Measurements from ENCODE around the gene POLR1D.

Gene POLR1D, protein sequence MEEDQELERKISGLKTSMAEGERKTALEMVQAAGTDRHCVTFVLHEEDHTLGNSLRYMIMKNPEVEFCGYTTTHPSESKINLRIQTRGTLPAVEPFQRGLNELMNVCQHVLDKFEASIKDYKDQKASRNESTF

DNA sequence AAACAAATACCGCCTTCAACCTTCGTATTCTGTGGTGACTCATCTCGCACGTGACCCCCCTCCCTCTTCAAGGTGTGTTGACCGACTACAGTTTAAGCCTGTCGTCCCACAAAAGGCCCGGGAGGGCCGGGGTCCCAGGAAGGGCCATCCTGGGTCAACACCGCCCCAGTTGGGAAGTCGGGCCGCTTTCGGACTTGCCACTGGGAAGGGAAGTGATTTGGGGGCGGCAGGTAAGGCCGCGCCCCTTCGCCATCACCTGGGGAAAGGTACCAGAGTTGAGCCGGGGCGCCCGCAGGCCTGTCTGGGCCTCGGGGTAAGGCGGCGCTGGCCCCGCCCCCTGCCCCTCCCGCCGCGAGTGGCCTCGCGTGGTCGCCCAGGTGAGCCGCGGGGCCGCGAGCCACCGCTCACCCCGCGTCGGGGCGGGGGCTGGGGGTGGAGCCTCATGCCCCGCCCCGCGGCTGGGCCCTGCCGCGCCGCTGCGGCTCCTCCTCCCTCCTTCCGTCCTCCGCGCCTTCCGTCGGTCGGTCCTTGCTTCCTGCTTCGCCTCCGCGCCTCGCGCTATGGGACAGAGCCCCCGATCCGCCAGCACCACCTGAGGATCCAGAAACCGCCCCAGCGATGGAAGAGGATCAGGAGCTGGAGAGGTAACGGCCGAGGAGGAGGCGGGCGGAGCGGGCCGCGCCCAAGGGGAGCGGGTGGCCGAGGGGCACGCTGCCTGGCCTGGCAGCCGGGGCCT is at the start of gene POLR1D:
TSS of gene POLR1D (plus strand) at position 527 of the 736 bp plus-strand sequence. CDS start at position 619, 92 bp downstream.
- DNase-seq (ENCODE audit: low read depth in 3 of 3): peak; percentile 69 to 76 (median 73)

DNA sequence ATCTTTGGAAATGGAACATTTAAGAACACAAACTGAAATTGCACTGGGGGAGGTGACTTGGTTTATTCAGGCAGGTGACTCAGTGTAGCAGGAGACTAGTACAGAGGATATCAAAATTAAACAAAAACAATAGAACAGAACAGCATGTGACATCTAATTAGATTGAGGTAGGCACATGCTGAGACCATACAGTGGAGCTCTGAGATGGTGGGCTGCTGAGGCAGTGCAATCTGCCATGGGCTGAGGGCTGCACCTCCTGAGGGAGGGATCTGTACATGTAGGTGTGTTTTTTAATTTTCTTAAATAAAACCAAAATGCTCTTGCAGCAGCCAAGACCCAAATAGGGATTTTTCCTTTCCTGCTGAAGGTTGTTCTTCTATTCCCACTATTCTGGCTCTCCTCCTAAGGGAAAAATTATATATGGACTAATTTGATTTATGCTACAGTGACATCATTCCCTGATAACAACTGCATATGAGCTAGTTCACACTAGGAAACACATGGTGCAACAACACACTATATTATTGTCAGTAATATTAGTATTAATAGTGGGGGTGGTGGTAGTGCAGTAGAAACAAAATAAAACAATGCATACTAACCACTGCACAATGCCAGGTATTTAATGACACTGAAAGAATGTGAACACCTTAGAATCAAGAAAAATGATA is 49.3 kb upstream of the POLR1D start:
- DNase-seq (ENCODE audit: low read depth in 3 of 3): no peak

GRCh38 chr13:27573265-27573664 is 48.4 kb upstream of the POLR1D start:
- no peak for DNase-seq (ENCODE audit: low read depth in 3 of 3)

DNA sequence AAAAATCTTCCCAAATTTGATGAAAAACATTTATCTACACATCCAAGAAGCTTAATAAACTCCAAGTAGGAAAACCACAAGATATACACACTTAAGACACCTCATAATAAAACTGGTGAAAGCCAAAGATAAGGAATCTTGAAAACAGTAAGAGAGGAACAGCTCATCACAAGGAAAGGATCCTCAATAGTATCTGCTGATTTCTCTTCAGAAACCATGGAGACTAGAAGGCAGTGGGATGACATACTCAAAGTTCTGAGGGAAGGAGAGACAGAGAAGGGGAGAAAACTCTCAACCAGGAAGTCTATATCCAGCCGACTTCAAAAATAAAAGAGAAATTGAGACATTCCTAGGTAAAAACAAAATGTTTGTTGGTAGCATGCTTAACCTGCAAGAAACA is 47.0 kb upstream of the POLR1D start:
- DNase-seq (ENCODE audit: low read depth in 3 of 3): no peak

- no peak for DNase-seq (ENCODE audit: low read depth in 3 of 3)
These were observed 43.3 kb upstream of the POLR1D start for GRCh38 chr13:27578121-27579030.

DNA sequence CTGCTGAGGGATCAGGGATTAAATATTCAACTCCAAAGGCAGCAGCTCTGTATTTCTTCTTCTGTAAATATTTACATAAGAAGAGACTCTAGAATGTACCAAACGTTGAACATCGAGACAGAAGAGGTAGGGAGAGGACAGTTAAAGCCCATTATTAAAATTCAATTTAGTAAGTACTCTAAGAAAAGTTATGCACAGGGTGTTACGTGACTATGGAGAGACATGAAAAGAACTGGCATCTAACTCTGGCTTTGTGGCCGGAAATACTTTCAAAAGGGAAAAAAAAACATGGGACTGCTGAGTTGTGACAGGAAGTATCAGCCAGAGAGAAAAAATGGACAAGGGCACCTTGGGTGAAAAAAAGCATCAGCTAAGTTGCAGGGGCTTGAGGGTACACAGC is 38.0 kb upstream of the POLR1D start:
- DNase-seq (ENCODE audit: low read depth in 3 of 3): no peak

DNA sequence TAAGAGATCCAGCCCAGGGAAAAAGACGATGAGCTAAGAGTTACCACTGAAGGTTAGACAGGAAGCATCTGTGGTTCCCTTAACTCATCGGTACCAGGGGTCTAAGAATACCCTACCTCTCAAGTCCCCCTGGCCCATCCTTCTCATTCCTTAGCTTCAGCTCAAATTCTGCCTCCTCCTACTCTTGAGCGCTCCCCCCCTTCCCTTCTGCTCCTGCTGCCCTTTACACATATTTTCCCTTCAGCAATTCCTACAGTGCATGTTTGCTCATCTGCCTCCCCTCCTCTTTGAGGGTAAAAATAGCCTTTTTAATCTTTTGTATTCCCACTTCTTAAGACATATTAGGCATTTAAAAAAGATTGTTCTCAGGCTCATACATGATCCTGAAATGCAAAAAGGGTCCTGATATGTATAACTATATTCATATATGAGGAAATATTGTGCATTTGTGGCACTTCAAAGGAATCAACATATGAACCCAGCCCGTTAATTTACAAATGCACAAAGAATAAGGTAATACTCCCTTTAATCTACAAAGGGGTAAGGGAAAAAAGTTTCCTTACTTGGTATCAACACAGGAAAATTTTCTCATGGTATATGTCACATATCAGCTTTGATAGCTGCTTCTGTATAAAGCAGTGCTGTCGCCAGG is 34.5 kb upstream of the POLR1D start:
- DNase-seq (ENCODE audit: low read depth in 3 of 3): no peak

GRCh38 chr13:27588405-27588804 is 33.3 kb upstream of the POLR1D start:
- no peak for DNase-seq (ENCODE audit: low read depth in 3 of 3)

DNA sequence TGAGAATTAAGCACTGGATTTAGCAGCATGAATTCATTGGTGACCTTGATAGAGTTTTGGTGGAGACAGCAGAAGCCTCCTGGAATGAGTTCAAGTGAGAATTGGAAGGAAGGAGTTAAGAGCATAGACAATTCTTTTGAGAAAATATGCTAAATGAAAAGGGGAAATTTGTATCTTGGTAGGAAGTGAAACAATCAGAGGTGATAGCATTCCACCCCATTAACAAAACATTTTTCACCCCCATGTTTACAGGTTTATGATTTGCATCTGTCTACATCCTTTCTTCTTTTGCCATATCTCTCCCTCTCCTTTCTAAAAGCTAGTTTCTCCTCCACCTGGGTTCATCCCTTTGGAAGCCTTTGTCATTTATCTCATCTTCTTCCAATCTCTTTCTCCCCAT is 28.8 kb upstream of the POLR1D start:
- no peak for DNase-seq (ENCODE audit: low read depth in 3 of 3)

- DNase-seq (ENCODE audit: low read depth in 3 of 3): no peak
These were observed 28.4 kb upstream of the POLR1D start for GRCh38 chr13:27593267-27593666.

DNA sequence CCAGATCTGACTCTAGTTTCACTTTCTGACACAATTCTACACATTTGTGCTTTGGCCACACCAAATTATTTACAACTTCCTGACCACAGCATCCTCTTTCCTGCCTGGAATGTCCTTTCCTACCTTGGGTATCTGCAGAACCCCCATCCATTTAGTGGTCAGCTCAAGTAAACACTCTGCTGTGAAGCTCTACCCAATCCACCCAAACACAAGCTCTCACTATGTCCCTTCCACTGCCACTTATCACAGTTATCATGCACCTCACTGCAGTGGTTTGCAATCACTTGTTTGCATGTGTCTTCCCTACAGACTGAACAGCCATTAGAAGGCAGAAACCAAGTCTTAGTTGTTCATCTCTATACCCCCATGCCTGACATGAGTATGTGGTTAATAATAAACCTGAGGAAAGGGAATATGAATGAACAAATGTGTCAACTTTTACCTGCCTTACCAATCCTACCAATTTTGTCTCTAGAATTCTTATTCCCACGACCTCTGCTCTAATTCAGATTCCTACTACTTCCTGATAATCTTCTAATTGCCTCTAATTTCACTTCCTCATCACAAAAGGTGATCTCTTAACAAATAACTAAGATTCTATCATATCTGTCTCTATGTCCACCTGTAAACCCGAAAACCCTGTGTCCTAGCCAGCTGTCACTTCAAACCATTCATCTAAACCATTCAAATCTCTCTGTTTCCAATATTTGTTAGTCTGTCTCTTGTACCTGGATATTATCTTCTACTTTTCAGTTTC is 26.5 kb upstream of the POLR1D start:
- no peak for DNase-seq (ENCODE audit: low read depth in 3 of 3)

GRCh38 chr13:27599096-27599495 is 22.6 kb upstream of the POLR1D start:
- no peak for DNase-seq (ENCODE audit: low read depth in 3 of 3)

DNA sequence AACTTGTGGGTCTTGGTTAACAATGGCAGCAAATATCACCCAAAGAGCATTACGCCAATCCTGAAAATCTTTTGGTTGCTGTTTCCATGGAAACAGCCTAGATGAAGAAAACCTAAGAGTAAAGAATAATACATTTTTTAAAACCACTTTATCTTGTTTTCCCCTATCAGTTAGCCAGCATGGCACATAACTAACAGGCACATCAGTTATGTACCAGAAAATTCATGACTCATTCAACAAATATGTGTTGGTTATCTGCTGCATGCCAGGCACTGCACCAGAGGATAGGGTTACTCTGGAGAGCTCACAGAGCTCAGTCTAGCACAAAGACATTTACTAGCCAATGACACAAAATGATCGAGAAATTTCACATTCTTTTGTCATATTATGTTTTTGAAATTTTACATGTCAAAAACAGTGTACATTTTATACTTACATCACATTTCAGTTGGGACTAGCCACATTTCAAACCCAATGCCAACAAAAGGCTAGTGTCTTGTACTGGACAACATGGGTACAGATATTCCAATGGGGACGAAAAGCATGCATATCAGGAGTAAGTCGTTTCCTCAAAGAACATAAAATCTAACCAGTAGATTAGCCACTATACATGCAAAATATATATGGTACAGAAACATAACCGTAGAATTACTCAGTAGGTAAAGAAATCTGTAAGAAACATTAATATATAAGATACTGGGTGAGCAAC is 21.7 kb upstream of the POLR1D start:
- DNase-seq (ENCODE audit: low read depth in 3 of 3): no peak

DNA sequence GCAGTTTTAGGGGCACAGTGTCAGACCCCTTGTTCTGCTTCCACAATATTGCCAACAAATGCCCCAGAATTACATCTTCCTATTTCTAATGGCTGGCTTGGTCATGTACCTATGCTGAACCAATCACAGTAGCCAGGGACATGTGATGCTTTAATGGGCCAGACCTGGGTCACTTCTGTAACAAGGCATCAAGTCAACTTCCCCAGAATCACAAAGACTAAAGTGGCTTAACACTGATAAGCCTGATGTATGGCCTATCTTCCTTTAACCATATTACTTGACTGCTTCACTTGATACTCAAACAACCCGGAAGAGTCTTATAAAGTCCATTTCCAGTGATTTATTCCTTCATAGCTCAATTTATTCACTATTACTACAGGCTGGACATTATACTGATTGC is 21.0 kb upstream of the POLR1D start:
- DNase-seq (ENCODE audit: low read depth in 3 of 3): no peak

GRCh38 chr13:27601208-27601607 is 20.5 kb upstream of the POLR1D start:
- DNase-seq (ENCODE audit: low read depth in 3 of 3): no peak

- no peak for DNase-seq (ENCODE audit: low read depth in 3 of 3)
These were observed 19.9 kb upstream of the POLR1D start for GRCh38 chr13:27601803-27602202.

DNA sequence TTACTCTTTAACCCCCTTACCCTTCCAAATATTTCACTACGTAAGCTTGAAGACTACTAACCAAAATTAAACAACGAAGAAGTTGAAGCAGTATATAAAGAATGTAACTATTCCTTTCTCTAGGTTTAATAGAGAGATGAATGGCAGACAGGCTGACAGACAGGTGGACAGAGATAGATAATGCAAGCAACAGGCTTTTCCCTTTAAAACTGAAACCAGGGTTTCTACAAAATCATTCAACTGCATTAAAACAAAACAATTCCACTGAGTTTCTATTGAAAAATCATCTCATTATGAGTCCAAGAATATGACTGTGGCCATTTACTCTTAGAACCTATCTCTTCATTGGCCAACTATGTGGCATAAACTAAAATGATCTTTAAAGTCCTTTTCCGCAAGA is 16.6 kb upstream of the POLR1D start:
- no peak for DNase-seq (ENCODE audit: low read depth in 3 of 3)

DNA sequence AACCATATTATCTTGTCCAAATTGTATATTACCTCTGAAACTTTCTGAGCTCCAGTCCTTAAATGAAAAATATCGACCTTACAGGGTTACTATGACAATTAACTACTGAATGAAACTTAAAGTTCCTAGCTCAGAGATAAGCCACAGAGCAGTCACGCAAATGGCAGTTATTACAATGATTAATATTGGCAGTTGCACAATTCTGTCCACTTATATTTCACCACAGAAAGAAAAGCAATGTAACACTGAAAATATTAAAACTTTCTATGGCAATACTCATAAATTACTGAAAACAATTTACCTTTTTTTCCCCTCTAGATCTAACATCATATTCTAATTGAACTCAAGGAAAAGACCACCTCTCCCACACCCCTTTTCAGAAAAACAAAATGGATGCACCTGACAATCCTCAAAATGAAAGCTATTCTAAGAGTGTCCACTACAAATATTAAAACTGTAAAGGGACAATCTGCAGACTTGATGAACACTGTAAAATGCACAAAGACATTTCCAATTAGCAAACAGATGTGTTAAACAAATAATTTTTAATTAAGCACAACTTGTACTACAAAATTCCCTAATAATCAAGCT is 16.0 kb upstream of the POLR1D start:
- DNase-seq (ENCODE audit: low read depth in 3 of 3): no peak

DNA sequence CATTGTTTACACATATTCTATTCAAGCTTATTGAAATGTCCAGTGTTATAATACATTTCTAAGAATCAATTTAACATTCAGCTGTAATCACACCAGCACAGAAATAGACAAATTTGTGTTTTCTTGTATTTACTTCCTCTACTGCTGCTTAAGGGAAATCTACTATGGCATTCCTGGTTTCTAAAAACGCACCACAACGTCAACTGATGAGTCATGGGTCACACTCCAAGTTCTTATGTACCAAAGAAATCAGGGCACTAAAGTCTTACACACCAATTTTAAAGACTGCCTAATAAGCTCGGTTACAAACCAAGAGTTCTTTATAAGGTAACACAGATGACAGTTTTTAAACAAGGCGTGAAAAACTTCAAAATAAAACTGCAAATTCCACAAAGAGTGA is 14.6 kb upstream of the POLR1D start:
- no peak for DNase-seq (ENCODE audit: low read depth in 3 of 3)

DNA sequence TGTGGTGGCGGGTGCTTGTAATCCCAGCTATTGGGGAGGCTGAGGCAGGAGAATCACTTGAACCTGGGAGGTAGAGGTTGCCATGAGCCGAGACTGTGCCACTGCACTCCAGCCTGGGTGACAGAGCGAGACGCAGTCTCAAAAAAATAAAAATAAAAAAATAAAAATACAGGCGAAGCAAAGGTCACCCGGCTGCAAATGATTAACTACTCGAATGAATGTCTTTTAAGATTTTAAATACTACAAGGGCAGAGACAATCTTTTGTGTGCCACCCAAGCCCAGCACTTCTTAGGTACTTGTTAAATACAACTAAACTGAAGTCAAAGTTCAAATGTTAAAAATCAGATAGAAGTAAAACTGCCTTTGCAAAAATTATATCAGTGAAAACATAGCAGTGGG is 8.1 kb upstream of the POLR1D start:
- DNase-seq (ENCODE audit: low read depth in 3 of 3): no peak
